Brain microvascular endothelial cell (primary cell): Measurements from ENCODE around the gene CPEB3.

Experiments
- DNase-seq: peaks from one replicate; pipeline ENCODE4 v3.0.0-alpha.2; 2020
- H3K27ac ChIP-seq: fragments of 250-450 bp; sonication (Bioruptor Pico); 2 replicates; pipeline ENCODE4 v1.5.1; 2020; ENCODE audit warnings: mild to moderate bottlenecking, moderate library complexity
- H3K27me3 ChIP-seq: fragments of 250-450 bp; sonication (Bioruptor Pico); replicated peaks from 2 replicates; pipeline ENCODE4 v1.5.1; 2020; ENCODE audit warnings: mild to moderate bottlenecking
- H3K36me3 ChIP-seq: fragments of 250-450 bp; sonication (Bioruptor Pico); replicated peaks from 2 replicates; pipeline ENCODE4 v1.5.1; 2020; ENCODE audit warnings: mild to moderate bottlenecking
- H3K4me3 ChIP-seq: 2 replicates; pipeline ENCODE4 v1.5.1; 2011; ENCODE audit warnings: low read depth, mild to moderate bottlenecking, control low read depth, low read length, moderate library complexity
- in situ Hi-C: cut with HindIII; loops from 2 replicates; pipeline ENCODE4 v1.10.0; 2017; ENCODE audit warnings: low sequenced_read_pairs, low pct_ligation_motif_present
- TF ChIP-seq, protein P1 (sequence below): IDR thresholded peaks from 2 replicates; pipeline ENCODE4 v1.5.1; 2011; ENCODE audit warnings: low read depth, mild to moderate bottlenecking, moderate library complexity, low read length, control low read depth, inconsistent platforms; ENCODE audit errors: missing control alignments

CPEB3 gene

DNA sequence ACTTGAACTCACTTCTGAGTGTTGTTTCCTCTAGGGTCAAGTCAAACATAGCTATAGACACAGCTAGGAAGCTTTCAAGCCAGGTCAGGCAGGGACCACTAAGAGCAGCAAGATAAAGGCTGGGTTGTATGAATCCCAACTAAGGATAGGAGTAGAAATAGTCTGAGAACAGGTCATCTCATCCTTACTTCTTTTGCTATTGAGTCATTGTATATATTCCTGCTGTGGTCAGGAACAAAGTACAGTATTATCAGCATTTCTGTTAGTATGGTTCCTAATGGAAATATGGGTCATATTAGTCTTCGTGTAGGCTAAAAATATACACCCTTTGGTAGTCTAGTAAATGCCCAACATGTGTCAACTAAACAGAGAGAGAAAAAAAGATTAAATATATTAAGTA, 222.0 kb downstream of the CPEB3 start:
- Histone ChIP-seq H3K27ac (no peak overlapping the region), H3K4me3 (no peak overlapping the region), H3K36me3 (no peaks in the 10 kb centered on the region), H3K27me3 (no peaks in the 10 kb centered on the region)
- in situ Hi-C loops = no loop called here
- peak; percentile 35 for DNase-seq
- TF ChIP-seq, protein P1, sequence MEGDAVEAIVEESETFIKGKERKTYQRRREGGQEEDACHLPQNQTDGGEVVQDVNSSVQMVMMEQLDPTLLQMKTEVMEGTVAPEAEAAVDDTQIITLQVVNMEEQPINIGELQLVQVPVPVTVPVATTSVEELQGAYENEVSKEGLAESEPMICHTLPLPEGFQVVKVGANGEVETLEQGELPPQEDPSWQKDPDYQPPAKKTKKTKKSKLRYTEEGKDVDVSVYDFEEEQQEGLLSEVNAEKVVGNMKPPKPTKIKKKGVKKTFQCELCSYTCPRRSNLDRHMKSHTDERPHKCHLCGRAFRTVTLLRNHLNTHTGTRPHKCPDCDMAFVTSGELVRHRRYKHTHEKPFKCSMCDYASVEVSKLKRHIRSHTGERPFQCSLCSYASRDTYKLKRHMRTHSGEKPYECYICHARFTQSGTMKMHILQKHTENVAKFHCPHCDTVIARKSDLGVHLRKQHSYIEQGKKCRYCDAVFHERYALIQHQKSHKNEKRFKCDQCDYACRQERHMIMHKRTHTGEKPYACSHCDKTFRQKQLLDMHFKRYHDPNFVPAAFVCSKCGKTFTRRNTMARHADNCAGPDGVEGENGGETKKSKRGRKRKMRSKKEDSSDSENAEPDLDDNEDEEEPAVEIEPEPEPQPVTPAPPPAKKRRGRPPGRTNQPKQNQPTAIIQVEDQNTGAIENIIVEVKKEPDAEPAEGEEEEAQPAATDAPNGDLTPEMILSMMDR = no peak

DNA sequence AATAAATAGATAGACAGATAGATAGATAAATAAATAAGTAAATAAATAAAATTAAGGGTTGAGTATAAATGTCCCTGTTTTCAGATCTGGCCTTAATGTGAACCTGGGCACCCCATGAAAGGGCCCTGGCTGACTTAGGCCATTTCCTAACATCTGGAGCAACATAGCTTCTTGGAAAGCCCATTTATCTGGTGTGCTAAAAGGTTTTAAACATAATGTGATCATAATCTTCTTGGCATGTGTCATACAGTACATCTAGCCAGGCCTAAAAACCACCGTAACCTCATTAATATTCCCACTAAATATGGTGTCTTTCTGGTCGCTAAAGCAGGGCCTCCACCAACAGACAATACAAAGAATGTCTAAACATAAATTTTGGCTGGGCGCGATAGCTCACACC, 224.5 kb downstream of the CPEB3 start:
- no peak overlapping the region for H3K4me3 ChIP-seq
- in situ Hi-C loops = no loop called here
- no peak for DNase-seq
- H3K27ac ChIP-seq = no peak overlapping the region
- TF ChIP-seq, protein P1 = no peak
- H3K36me3 ChIP-seq = no peaks in the 10 kb centered on the region
- H3K27me3 ChIP-seq = no peaks in the 10 kb centered on the region

DNA sequence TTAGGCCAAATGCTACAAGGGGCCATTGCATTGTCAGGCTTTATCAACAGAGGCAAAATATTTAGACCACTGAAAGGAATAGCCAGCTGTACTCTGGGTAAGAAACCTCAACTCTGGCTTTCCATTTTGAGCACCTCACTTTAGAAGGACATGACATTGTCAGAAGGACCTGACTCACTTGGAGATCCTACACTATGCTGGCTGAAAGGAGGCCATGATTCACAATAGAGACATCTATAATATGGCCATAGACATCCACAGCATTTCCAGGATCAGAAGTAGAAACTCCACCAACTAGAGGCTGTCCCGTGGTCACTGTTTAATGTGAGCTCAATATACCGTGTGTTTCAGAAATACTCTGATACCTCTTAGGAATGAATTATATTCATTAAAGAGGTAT, 226.4 kb downstream of the CPEB3 start:
- TF ChIP-seq, protein P1 = no peak
- peak; percentile 25 for DNase-seq
- Histone ChIP-seq H3K27ac (no peak overlapping the region), H3K36me3 (no peaks in the 10 kb centered on the region), H3K4me3 (no peak overlapping the region), H3K27me3 (no peaks in the 10 kb centered on the region)
- in situ Hi-C loops = no loop called here

DNA sequence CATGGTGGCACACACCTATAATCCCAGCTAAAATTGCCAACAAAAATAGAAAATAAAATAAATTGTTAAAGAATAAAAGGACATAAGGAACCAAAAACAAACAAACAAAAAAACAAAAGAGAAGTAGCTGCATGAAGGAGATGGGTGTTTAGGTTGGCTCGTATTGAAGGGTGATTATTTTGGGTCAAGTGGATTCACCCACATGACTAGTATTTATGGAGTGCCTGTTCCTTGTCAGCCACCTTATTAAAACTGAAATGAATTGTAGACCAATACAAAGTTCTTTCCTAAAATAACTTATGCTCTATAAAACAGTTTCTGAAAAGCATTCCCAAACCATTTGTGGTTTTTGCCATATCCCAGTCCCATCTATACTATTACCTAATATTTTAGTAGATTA, 228.6 kb downstream of the CPEB3 start:
- Histone ChIP-seq H3K27me3 (no peaks in the 10 kb centered on the region), H3K36me3 (no peaks in the 10 kb centered on the region), H3K4me3 (no peak overlapping the region), H3K27ac (no peak overlapping the region)
- no peak for DNase-seq
- TF ChIP-seq, protein P1 = no peak
- in situ Hi-C loops = no loop called here

DNA sequence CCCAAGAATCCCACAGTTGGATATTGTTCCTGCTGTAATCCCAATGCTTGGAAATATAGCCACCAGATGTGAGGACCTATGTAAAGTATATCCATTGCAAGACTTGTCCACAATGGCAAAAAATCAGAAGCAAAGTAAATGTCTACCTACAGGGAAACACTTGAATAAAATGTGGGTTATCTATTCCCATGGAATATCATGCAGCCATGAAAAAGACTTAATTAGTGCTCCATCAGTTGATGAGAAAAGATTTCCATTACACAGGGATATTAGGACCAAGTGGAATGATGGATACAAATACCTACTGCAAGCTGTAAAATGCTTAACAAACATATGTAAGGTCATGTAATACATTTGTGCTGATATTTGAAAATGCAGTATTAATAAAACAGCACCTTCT, 236.1 kb downstream of the CPEB3 start:
- no peak for DNase-seq
- H3K4me3 ChIP-seq = no peak overlapping the region
- TF ChIP-seq, protein P1 = no peak
- in situ Hi-C loops = no loop called here
- H3K27me3 ChIP-seq = no peaks in the 10 kb centered on the region
- no peak overlapping the region for H3K27ac ChIP-seq
- H3K36me3 ChIP-seq = no peaks in the 10 kb centered on the region

DNA sequence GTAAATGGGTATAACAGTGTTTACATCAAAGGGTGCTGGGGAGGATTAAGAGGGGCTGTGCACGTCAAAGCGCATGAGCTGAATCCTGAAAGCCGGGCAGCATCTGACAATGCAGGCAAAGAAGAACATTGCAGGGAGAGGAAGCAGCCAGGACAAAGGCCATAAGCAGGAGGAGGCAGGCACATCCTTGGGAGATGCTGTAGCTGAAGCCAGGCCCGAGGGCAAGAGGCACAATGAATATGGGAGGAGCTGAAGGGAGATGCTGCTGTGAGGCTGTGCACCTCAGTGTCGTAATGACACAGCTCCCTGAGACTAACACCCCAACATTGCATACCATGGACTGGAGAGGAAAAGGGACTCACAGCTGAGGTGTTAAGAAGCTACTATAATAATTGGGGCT, 238.1 kb downstream of the CPEB3 start:
- no peaks in the 10 kb centered on the region for H3K27me3 ChIP-seq
- no peaks in the 10 kb centered on the region for H3K36me3 ChIP-seq
- no peak overlapping the region for H3K27ac ChIP-seq
- no peak for DNase-seq
- no peak overlapping the region for H3K4me3 ChIP-seq
- TF ChIP-seq, protein P1 = no peak
- in situ Hi-C loops = no loop called here
